SK-N-SH (cell line): Measurements from ENCODE around the gene H2BW1. TPM values are rescaled to one million over a fixed set of nuclear protein-coding genes. Genes with fewer than 3 reads are reported as not detected.

Experiments used
- CTCF ChIA-PET: fragments of 300-600, 350-600 bp; formaldehyde crosslinking; extraction: SDS; loops from one replicate; lab custom pipeline; 2021; lab: Yijun Ruan, JAX
- POLR2A ChIA-PET: fragments of 350-600 bp; sonication (Branson Sonifier 250); formaldehyde crosslinking; extraction: SDS; loops from one replicate; lab custom pipeline; 2020; ENCODE audit warnings: antibody characterized with exemption, inconsistent platforms; lab: Yijun Ruan, JAX
- DNase-seq: peaks from one replicate; pipeline ENCODE4 v3.0.0; 2012
- H2AFZ ChIP-seq: fragments of 200-600 bp; sonication (generic); 2 replicates; pipeline ENCODE4 v1.8.1; 2016; ENCODE audit warnings: antibody characterized with exemption, mild to moderate bottlenecking, low read depth
- H3F3A ChIP-seq: fragments of 200-600 bp; sonication (generic); replicated peaks from 2 replicates; pipeline ENCODE3; 2016; ENCODE audit warnings: antibody characterized with exemption, mild to moderate bottlenecking; ENCODE audit not compliant: insufficient read depth
- H3K27ac ChIP-seq, 2 experiments: fragments of 200-500 bp in 1 of 2; fragments of 200-600 bp in 1 of 2; sonication (Bioruptor generic) in 1 of 2; sonication (generic), shearing (Covaris generic) in 1 of 2; 2 replicates each; pipeline versions ENCODE4 v1.5.1 to v1.6.1; 2014 to 2016; ENCODE audit warnings: low read depth in 2 of 2, inconsistent platforms in 1 of 2, low read length in 1 of 2, mild to moderate bottlenecking in 1 of 2, mixed read lengths in 1 of 2
- H3K27me3 ChIP-seq: fragments of 200-600 bp; sonication (generic), shearing (Covaris generic); 2 replicates; pipeline ENCODE4 v1.6.1; 2016; ENCODE audit warnings: mixed run types; ENCODE audit not compliant: insufficient read depth
- H3K36me3 ChIP-seq, 2 experiments: fragments of 200-500 bp in 1 of 2; fragments of 200-600 bp in 1 of 2; sonication (Bioruptor generic) in 1 of 2; sonication (generic) in 1 of 2; replicated peaks in 1 of 2; 2 replicates each; pipeline versions ENCODE3 to v1.5.1; 2014 to 2016; ENCODE audit warnings: low read length in 1 of 2, mild to moderate bottlenecking in 1 of 2; ENCODE audit not compliant: insufficient read depth in 2 of 2, control insufficient read depth in 1 of 2
- H3K4me1 ChIP-seq, 2 experiments: fragments of 200-500 bp in 1 of 2; fragments of 200-600 bp in 1 of 2; sonication (Bioruptor generic) in 1 of 2; sonication (generic), shearing (Covaris generic) in 1 of 2; 2 replicates each; pipeline versions ENCODE4 v1.5.1 to v1.6.1; 2014 to 2016; ENCODE audit warnings: low read depth in 1 of 2, low read length in 1 of 2, mixed run types in 1 of 2; ENCODE audit not compliant: insufficient read depth in 2 of 2, control insufficient read depth in 1 of 2
- H3K4me2 ChIP-seq: fragments of 200-600 bp; sonication (generic), shearing (Covaris generic); 2 replicates; pipeline ENCODE4 v1.6.1; 2017; ENCODE audit warnings: mixed run types
- H3K4me3 ChIP-seq, 2 experiments: fragments of 200-500 bp in 1 of 2; fragments of 200-600 bp in 1 of 2; sonication (Bioruptor generic) in 1 of 2; sonication (generic), shearing (Covaris generic) in 1 of 2; 2 replicates each; pipeline versions ENCODE4 v1.5.1 to v1.8.1; 2014 to 2016; ENCODE audit warnings: low read depth in 2 of 2, inconsistent platforms in 1 of 2, low read length in 1 of 2, mild to moderate bottlenecking in 1 of 2, mixed read lengths in 1 of 2, moderate library complexity in 1 of 2
- H3K79me2 ChIP-seq: fragments of 200-600 bp; sonication (generic); 2 replicates; pipeline ENCODE4 v1.8.1; 2017; ENCODE audit warnings: mild to moderate bottlenecking; ENCODE audit not compliant: insufficient read depth
- H3K9ac ChIP-seq: fragments of 200-600 bp; sonication (generic); 2 replicates; pipeline ENCODE4 v1.6.1; 2017; ENCODE audit warnings: mixed run types
- H3K9me2 ChIP-seq: fragments of 200-600 bp; sonication (generic); 2 replicates; pipeline ENCODE4 v1.6.1; 2017; ENCODE audit warnings: mixed run types
- H3K9me3 ChIP-seq: fragments of 200-600 bp; sonication (generic); 2 replicates; pipeline ENCODE4 v1.6.1; 2017; ENCODE audit warnings: mixed run types, mild to moderate bottlenecking, moderate library complexity
- H4K20me1 ChIP-seq: fragments of 200-600 bp; sonication (generic); 2 replicates; pipeline ENCODE4 v1.6.1; 2017; ENCODE audit warnings: mild to moderate bottlenecking, mixed run types; ENCODE audit not compliant: insufficient read depth
- CHD2 ChIP-seq: fragments of 150-350 bp; IDR thresholded peaks from 2 replicates; pipeline ENCODE4 v1.6.1; 2018; ENCODE audit warnings: low read length; ENCODE audit not compliant: partially characterized antibody
- FOXM1 ChIP-seq: IDR thresholded peaks from 2 replicates; pipeline ENCODE4 v1.4.0; 2012; ENCODE audit warnings: low read depth, mild to moderate bottlenecking
- GABPA ChIP-seq: IDR thresholded peaks from 2 replicates; pipeline ENCODE4 v1.4.0; 2012; ENCODE audit warnings: low read depth, mild to moderate bottlenecking
- JUND ChIP-seq: IDR thresholded peaks from 2 replicates; pipeline ENCODE4 v1.4.0; 2012
- NRF1 ChIP-seq: IDR thresholded peaks from 2 replicates; pipeline ENCODE4 v1.6.1; 2012; ENCODE audit warnings: low read depth, mild to moderate bottlenecking, low read length
- RAD21 ChIP-seq: IDR thresholded peaks from 2 replicates; pipeline ENCODE4 v1.6.1; 2012; ENCODE audit warnings: mild to moderate bottlenecking, low read length
- RCOR1 ChIP-seq: fragments of 150-350 bp; IDR thresholded peaks from 2 replicates; pipeline ENCODE4 v1.6.1; 2017; ENCODE audit warnings: antibody characterized with exemption, low read length
- RXRA ChIP-seq: IDR thresholded peaks from 2 replicates; pipeline ENCODE4 v1.4.0; 2012; ENCODE audit warnings: low read depth, mild to moderate bottlenecking, borderline replicate concordance
- TEAD4 ChIP-seq: IDR thresholded peaks from 2 replicates; pipeline ENCODE4 v1.4.0; 2012; ENCODE audit warnings: mild to moderate bottlenecking, borderline replicate concordance; ENCODE audit not compliant: insufficient read depth
- YY1 ChIP-seq: IDR thresholded peaks from 2 replicates; pipeline ENCODE4 v1.4.0; 2012; ENCODE audit warnings: low read depth, mild to moderate bottlenecking
- ZBTB33 ChIP-seq: IDR thresholded peaks from 2 replicates; pipeline ENCODE4 v1.4.0; 2012; ENCODE audit warnings: low read depth, borderline replicate concordance
- WGBS: methylation state at CpG from one replicate; pipeline ENCODE4 v1.1.6; 2017; ENCODE audit warnings: low lambda C conversion rate; 5-methylcytosine and 5-hydroxymethylcytosine counted together
- polyA plus RNA-seq, 3 experiments: library from polyadenylated mRNA; depleted of rRNA; stranded (reverse); fragments of >200 nt; gene quantifications; 2 replicates each; pipeline ENCODE4 v1.2.3, GENCODE V29; 2012
- TF ChIP-seq, protein P1 (sequence below): fragments of 150-350 bp; IDR thresholded peaks from 2 replicates; pipeline ENCODE4 v1.6.1; 2016; ENCODE audit warnings: mild to moderate bottlenecking, low read depth, low read length
- TF ChIP-seq, protein P2 (sequence below): fragments of 200-600 bp; sonication (generic); IDR thresholded peaks from 2 replicates; pipeline ENCODE4 v1.6.1; 2017; ENCODE audit warnings: antibody characterized with exemption, mild to moderate bottlenecking, moderate library complexity
- TF ChIP-seq, protein P3 (sequence below): IDR thresholded peaks from 2 replicates; pipeline ENCODE4 v1.6.1; 2012; ENCODE audit warnings: mild to moderate bottlenecking, low read depth, low read length, moderate library complexity

The H2BW1 gene
- polyA plus RNA-seq, 1 of the 3 experiments (the other 2 are of a cell fraction) = not detected

- TF ChIP-seq, protein P1, sequence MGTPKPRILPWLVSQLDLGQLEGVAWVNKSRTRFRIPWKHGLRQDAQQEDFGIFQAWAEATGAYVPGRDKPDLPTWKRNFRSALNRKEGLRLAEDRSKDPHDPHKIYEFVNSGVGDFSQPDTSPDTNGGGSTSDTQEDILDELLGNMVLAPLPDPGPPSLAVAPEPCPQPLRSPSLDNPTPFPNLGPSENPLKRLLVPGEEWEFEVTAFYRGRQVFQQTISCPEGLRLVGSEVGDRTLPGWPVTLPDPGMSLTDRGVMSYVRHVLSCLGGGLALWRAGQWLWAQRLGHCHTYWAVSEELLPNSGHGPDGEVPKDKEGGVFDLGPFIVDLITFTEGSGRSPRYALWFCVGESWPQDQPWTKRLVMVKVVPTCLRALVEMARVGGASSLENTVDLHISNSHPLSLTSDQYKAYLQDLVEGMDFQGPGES = no peak
- TF ChIP-seq RCOR1 (no peak), GABPA (no peak), NRF1 (no peak), ZBTB33 (no peak), YY1 (no peak)
Measured at GRCh38 chrX:104047171-104047570, 33.7 kb upstream of the H2BW1 start (continued).

GRCh38 chrX:104045642-104046041, 32.1 kb upstream of the H2BW1 start:
- Histone ChIP-seq H3K36me3 (no peaks in the 10 kb centered on the region), H3K9ac (no peak overlapping the region), H2AFZ (no peak overlapping the region), H3K4me1 (no peaks in the 10 kb centered on the region), H3K9me3 (no peaks in the 10 kb centered on the region), H3F3A (no peaks in the 10 kb centered on the region), H3K27ac (no peak overlapping the region), H3K27me3 (peaks cover 26% of the 10 kb centered on the region; the same call in 1 of the 2 replicates), H3K9me2 (no peaks in the 10 kb centered on the region), H3K4me2 (no peak overlapping the region), H4K20me1 (no peaks in the 10 kb centered on the region), H3K79me2 (no peaks in the 10 kb centered on the region), H3K4me3 (no peak overlapping the region)
- ChIA-PET POLR2A (no interaction called here), CTCF (no interaction called here)
- DNase-seq = no peak
- TF ChIP-seq, protein P1 = no peak
- TF ChIP-seq CHD2 (no peak), ZBTB33 (no peak), GABPA (no peak), JUND (no peak)
- WGBS = 9% methylated on average over 5 of the region's 5 CpGs

DNA sequence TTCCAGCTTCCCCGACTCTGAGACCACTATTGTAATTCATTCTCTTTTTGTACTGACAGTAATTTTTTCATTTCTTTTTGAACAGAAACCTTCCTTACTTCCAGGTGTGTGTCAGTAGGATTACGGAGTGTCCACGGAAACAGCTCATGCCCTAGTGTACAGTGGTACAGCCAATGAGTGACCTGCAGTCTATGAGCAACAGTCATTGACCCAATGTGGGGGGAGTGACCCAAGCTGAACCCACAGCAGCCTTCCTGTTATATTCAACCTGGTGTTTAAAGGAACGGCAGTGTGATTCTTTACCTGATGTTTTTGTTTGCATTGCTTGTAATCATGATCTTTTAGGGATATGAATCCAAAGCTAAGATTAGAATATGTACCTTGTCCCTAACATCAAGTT, 27.5 kb upstream of the H2BW1 start:
- Histone ChIP-seq H3K4me2 (no peak overlapping the region), H3K9me3 (no peaks in the 10 kb centered on the region), H3K27me3 (peaks cover 5% of the 10 kb centered on the region), H3K9me2 (no peaks in the 10 kb centered on the region), H3K4me3 (no peak overlapping the region), H3K27ac (no peak overlapping the region), H3K36me3 (no peaks in the 10 kb centered on the region), H3K79me2 (no peaks in the 10 kb centered on the region), H3F3A (no peaks in the 10 kb centered on the region), H3K4me1 (no peaks in the 10 kb centered on the region), H4K20me1 (no peaks in the 10 kb centered on the region), H3K9ac (no peak overlapping the region), H2AFZ (no peak overlapping the region)
- WGBS = 2% methylated on average over 4 of the region's 4 CpGs
- no peak for DNase-seq
- POLR2A ChIA-PET = no interaction called here
- CTCF ChIA-PET = no interaction called here
- TF ChIP-seq, protein P2, sequence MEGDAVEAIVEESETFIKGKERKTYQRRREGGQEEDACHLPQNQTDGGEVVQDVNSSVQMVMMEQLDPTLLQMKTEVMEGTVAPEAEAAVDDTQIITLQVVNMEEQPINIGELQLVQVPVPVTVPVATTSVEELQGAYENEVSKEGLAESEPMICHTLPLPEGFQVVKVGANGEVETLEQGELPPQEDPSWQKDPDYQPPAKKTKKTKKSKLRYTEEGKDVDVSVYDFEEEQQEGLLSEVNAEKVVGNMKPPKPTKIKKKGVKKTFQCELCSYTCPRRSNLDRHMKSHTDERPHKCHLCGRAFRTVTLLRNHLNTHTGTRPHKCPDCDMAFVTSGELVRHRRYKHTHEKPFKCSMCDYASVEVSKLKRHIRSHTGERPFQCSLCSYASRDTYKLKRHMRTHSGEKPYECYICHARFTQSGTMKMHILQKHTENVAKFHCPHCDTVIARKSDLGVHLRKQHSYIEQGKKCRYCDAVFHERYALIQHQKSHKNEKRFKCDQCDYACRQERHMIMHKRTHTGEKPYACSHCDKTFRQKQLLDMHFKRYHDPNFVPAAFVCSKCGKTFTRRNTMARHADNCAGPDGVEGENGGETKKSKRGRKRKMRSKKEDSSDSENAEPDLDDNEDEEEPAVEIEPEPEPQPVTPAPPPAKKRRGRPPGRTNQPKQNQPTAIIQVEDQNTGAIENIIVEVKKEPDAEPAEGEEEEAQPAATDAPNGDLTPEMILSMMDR = no peak
- TF ChIP-seq, protein P3, sequence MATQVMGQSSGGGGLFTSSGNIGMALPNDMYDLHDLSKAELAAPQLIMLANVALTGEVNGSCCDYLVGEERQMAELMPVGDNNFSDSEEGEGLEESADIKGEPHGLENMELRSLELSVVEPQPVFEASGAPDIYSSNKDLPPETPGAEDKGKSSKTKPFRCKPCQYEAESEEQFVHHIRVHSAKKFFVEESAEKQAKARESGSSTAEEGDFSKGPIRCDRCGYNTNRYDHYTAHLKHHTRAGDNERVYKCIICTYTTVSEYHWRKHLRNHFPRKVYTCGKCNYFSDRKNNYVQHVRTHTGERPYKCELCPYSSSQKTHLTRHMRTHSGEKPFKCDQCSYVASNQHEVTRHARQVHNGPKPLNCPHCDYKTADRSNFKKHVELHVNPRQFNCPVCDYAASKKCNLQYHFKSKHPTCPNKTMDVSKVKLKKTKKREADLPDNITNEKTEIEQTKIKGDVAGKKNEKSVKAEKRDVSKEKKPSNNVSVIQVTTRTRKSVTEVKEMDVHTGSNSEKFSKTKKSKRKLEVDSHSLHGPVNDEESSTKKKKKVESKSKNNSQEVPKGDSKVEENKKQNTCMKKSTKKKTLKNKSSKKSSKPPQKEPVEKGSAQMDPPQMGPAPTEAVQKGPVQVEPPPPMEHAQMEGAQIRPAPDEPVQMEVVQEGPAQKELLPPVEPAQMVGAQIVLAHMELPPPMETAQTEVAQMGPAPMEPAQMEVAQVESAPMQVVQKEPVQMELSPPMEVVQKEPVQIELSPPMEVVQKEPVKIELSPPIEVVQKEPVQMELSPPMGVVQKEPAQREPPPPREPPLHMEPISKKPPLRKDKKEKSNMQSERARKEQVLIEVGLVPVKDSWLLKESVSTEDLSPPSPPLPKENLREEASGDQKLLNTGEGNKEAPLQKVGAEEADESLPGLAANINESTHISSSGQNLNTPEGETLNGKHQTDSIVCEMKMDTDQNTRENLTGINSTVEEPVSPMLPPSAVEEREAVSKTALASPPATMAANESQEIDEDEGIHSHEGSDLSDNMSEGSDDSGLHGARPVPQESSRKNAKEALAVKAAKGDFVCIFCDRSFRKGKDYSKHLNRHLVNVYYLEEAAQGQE = no peak
- no peak for TF ChIP-seq TEAD4
- no peak for TF ChIP-seq JUND
- no peak for TF ChIP-seq RXRA
- TF ChIP-seq RAD21 = no peak
- TF ChIP-seq FOXM1 = no peak
- TF ChIP-seq NRF1 = no peak
